Glomerular endothelial cell (primary cell): ENCODE data around the gene RALGAPA2. TPM values are rescaled to one million over a fixed set of nuclear protein-coding genes. Genes with fewer than 3 reads are reported as not detected.

Experiments used
- DNase-seq: peaks from one replicate; pipeline ENCODE4 v3.0.0-alpha.2; 2011; ENCODE audit warnings: low read depth, low spot score; ENCODE audit errors: extremely low read depth
- total RNA-seq: library from RNA; depleted of rRNA; stranded (reverse); fragments of >200 nt; gene quantifications from 2 replicates; pipeline ENCODE4 v1.2.3, GENCODE V29; 2015

Gene RALGAPA2
- total RNA-seq, 1 donor from 2014 or later: 98.7 TPM

DNA sequence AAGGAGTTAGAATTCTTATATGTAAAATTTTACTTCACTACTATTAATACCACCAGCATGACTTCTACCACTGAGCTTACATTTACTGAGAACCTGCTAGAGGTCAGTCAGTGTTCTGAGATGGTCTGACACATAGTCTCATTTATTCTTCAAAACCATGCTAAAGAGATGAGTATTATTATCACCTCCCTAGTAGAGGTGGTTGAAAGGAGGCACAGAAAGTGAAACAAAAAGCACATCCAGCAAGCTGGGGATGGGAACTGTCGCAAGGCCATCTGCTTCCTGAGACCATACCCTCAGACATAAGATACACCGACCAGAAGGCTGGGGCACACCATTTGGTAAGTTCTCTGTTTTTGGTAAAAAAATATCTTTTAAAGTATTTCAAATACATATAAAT, 206.9 kb downstream of the RALGAPA2 start:
- no peak for DNase-seq

DNA sequence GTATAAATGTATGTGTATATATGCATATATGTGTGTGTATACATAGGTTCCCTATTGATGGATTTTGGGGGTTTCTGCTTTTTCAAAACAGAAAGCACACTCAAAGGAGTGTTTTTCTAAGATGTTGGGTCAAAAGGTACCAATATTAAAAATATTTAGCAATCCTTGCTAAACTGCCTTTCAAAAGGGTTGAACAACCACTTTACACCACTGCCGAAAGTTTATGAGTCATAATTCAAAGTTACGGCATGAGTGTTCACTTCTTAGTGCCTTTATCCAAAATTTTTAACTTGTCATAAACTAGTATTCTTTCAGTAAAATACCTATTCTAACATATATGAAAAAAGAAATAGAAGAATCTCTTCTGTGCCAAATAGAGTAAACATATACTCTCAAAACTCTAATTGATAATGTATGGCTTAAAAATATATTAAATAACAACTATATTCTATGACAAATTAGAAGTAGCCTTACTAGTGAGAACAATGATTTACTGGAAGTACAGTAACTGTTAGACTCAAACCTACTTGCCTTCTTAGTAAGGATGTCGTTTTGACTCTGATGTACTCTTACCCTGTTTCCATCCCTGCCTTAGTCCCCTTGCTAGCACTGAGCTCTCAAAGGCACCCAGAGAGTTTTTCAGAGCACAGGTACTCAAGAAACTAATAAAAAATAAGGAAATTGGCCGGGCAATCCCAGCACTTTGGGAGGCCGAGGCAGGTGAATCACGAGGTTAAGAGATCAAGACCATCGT, 208.5 kb downstream of the RALGAPA2 start:
- DNase-seq: no peak

DNA sequence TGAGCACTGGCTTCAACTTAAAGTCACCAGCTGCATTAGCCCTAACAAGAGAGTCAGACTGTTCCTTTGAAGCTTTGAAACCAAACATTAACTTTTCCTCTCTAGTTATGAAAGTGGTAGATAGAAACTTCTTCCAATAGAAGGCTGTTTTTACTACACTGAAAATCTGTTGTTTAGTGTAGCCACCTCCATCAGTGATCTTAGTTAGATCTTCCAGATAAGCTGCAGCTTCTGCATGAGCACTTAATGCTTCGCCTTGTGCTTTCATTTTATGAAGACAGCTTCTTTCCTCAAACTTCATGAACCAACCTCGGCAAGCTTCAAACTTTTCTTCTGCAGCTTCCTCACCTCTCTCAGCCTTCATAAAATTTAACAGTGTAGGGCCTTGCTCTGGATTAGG, 211.3 kb downstream of the RALGAPA2 start:
- no peak for DNase-seq

DNA sequence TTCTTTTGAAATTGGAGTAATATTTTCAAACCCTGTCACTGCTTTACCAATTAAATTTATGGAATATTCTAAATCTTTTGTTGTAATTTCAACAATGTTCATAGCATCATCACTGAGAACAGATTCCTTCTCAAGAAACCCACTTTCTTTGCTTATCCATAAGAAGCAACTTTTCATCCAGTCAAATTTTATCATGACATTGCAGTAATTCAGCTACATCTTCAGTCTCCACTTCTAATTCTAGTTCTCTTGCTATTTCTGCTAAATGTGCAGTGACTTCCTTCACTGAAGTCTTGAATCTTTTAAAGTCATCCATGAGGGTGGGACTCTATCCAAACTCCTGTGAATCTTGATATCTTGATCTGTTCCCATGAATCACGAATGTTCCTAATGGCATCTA, 212.1 kb downstream of the RALGAPA2 start:
- no peak for DNase-seq

DNA sequence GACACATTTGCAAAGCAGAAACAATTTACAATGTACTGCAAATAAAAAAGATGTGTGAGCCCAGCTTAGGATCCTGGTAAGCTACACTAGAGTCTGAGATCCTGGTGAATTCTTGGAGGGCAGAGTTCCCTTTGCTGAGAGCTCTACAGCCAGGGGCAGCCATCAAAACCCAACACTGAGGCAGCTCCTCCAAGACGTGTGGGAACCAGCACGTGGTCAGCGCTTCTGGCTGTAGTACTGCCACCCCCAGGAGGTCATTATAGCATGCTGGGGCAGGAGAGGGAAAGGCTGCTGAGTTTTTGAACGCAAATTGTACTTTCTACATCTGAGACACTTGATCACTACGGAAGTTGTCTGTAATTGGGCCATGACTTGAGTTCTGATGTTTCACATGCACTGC, 213.0 kb downstream of the RALGAPA2 start:
- no peak for DNase-seq

DNA sequence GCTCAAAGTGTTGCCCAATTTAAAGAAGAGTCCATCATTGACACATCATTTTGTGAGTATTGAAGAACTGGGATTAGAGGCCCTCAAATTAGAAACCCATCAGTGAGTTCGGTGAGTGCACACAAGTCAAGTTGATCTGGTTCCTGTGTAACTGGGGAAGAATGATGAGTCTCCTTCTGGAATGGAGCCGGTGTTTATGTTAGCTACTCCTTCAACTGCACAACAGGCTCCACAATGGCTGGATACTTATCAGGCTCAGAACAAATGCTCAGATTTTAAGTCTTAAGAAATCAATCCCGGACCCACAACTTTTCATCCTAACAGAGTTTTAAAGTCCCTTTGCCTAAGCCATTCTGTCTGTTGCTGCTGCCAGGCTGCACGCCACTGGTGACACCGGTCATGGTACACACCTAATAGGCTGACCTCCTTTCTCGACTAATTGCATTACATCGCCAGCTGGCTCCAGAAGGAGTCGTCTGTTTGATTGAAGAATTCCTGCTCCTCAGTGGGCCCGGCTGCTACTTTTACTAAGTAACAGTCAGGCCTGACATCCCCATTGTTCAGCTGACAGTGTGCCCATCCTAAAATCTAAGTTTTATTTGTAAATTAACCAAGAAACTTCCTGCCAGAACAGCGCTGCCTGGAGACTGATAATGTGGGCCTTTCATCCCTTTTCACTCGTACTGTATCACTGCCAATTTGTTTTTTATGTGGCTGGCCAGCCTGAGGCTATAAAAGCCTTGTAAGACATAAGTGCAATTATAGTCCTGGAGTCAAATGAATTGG, 214.2 kb downstream of the RALGAPA2 start:
- no peak for DNase-seq

DNA sequence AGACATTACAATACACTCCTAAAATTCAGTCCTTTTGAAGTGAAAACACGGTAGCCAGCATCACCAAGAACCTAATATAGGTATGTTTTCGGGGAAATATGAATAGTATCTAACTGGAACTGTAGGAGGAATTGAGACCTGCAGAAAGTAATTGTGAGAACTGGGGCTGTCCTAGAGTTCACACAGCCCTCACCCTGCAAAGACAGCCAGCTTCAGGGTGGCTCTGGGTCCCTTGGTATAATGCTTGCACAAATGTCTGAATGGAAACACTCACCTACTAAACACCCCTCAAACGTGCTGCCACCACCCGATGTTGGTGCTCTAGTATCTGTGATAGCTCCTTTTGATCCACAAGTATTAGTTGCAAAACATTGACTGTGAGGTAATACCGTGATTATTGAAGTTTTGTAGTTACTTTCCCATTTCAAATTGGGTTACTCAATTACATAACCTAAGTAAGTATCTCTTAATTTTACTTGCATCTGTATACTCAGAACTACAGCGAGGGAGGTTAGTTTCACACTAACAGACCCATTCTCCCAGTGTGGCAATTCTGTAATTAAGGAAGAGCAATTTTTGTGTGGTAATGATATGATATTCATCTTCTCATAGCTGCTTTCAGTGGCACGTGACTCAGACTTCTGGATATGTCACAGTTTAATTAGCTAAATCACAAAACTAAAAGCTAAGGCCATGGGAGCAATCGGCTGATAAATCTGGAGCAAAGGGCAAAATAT, 215.0 kb downstream of the RALGAPA2 start:
- no peak for DNase-seq

DNA sequence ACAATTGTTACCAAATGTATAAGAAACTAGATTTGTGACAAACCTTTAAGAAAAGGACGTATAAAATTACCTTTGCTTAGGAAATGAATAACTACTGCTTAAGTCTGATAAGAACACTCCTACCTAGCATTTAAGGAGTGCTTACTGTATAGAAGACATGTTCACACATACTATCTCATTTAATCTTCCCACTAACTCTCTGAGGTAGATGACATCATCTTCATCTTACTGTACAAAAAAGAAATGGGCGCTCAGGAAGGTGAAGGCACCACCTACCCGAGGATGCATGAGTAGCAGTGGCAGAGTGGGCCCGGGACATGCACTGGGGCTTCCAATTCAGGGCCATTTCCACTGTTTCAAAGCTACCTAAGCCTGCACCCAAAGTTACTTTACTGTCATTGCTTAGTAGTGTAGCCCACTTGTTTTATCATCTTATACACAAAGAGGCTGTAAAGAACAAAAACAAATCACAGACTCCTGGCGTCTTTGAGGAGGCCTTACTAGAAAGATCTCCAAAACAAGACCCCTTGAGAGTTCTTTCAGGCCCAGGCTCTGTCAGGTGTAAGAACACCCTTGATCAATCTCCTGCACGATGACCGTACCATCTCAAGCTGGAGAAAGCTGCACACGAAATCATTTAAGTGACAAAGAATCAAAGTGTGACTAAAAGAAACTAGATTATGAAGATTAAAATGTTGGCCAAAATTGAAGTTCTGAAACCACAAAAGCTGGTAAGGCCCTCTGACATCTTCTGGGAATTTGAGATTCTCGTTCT, 216.5 kb downstream of the RALGAPA2 start:
- no peak for DNase-seq

DNA sequence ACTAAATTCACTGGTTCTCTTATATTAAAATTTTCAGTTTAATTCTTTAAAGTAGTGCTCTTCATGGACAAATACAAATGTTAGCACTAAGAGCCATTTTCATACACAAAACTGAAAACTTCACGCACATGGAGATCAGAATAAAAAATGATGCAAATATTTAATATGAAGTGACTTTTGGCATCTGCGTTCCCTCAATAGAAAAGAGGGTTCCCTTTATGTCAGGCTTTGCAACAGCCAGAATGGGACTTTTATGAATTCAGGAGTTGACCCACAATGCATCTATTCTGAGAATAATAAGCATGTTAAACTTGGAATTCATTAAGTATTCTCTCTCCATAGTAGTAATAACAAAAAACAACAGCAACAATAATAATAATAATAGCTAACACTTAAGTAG, 218.7 kb downstream of the RALGAPA2 start:
- DNase-seq: no peak

DNA sequence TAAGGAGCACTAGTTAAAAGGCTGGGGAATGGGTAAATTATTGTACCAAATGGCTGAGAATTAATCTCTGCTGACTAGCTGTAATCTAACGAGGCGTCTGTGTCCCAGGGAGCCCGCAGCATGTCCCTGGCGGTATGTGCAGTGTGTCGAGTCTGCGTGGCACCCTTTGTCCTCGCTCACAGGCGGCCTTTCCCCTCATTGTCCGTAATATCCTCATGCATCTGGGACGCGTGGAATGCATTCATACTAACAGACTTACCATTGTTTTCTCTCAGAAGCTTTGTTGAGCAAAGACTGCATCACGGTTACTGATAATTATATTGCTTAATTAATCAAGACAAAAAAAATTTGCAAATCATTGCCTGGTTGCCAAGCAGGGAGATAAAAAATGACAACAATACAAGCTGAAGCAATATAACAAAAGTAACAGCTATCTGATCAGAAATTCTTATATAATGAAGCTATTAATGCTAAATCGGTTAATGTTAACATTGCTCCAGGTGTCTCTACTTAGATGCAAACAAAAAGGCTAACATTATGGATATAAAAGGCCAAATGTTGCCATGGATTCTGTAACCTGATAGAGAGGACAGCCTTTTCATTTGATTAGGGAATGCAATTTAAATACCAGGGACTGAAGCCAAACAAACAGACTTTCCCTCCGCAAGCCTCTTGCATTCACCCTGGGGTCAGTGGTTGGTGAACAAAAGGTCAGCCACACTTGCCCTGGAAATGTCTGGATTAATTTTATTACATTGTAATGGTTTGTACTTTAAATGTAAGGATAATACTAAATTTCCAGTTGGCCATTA, 219.7 kb downstream of the RALGAPA2 start:
- no peak for DNase-seq

DNA sequence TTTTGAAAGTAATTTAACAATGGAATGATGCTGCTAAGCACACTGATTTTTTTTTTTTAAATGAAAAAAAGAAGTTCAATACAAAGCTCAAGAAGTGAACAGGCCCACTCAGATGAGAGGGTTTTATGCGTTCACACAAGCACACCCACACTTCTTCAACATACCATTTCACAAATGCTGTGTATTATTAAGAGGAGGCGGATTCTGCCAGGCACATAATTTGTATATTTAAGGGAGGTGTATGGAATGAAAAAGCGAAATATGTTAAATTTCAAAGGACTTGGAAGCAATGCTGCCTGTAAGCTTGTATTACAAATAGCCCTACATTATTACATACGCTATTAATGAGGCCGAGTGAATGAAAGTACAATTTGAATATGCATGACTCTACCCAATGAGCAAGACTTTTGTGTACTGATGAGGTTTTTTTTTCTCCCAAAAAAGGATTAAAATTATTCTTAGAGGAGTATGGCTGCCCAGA, 220.6 kb downstream of the RALGAPA2 start:
- no peak for DNase-seq

DNA sequence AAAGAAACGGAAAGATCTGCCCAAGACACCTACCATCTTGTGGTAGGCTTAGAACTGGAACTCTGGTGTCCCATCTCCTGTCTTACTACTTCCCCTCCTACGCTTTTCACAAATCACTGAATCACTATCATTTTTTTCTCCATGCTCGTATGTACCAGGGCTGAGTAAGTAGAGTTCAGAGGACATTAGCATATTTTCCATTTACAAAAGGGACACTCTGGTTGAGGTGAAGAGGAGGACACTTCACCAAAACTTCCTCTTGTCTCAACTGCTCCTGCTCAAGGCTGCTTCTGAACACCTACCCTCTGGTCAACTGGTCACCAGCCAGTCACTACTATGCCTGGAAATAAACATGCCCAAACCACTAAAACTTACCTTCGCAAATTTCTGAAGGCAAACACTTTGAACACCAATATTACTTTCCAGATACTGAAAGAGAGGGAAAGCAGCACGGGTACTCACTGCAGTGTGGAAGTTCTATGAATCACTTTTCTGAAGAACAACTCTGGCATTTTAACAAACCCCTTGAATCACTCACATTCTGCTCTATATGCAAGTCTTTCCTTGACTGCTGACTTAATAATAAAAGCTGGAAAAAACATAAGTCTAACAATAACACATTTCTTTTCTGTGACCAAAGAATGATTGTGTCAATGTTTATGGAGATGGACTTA, 221.2 kb downstream of the RALGAPA2 start:
- DNase-seq: no peak

DNA sequence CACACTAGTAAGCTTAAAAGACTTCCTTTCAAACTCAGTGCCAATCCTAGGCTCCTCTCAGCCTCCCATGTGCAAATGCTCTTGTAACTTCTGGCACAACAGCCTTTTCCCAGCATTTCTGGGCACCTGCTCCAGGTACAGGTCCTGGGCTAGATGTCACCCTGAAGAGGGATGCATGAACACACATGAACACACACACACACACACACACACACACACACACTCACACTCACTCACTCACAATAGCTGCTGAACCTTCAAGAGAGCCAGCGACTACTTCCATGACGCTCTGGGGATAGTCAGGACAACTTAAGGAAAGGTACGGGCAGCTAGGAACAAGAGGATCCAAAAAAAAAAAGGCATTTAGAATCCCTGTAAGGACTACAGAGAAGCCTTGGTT, 221.8 kb downstream of the RALGAPA2 start:
- no peak for DNase-seq

DNA sequence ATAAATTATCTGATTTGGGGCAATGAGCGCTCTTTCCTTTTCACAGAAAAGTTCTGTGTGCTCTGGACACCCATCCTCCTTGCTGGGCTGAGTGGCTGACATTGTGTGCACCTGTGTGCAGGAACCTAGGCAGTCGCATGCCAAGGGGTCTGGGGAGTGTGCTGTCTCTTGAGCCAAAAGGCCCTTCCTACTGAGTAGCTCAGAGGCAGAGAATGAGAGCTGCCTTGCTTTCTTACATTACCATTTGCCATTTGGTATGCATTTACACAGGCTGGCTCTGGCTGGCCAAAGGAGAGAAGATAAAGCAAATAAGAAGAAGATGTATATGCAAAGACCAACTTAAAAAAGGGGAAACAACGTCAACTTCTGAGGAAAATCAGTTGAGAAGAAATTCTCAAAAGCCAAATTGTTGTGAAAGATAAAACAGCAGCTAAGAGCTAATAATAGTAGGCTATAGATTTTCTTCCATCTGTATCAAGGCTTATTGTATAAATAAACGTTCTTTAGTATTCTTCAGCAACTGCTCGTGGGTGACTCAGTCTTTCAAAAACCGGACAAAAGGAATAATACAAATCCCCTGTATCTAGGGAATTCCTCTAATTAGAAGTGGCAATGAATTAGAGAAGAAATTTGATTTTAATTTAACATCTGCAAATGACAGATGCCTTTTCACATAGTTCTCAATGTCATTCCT, 222.6 kb downstream of the RALGAPA2 start:
- DNase-seq: no peak

DNA sequence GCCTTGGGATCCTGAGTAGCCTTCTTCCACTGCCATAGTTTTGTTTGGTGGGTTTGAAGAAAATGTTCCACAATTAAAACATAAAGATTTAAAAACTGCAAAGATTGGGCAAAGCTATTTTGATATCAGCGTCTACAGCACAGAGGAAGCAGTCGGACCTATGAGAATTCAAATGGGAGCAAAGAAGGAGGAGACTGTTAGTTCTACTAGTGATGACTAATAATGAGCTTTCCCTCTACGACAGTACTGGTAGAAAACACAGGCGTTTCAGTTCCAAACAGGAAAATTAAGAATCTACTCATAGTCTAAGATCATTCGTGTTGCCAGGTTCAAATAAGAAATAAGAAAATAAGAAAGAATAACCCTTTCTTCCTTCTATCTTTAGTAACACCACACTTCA, 223.4 kb downstream of the RALGAPA2 start:
- no peak for DNase-seq

DNA sequence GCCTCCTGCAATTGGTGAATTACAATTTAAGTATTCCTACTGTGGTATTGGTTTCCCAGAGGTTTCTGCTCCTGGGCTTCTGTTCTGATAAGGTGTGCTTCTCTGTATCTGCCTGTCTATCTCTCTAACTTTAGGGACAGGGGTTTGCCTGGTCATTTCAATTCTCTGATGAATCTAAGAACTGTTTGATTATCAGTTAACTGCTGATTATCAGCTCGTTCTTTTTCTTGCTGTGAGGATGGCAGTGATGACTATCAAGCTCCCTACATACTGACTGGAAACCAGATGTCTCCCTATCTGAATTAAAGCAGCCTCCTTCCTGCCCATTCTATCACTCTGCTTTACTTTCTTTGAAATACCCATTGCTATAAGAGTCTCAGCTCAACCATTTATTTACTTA, 224.1 kb downstream of the RALGAPA2 start:
- no peak for DNase-seq

DNA sequence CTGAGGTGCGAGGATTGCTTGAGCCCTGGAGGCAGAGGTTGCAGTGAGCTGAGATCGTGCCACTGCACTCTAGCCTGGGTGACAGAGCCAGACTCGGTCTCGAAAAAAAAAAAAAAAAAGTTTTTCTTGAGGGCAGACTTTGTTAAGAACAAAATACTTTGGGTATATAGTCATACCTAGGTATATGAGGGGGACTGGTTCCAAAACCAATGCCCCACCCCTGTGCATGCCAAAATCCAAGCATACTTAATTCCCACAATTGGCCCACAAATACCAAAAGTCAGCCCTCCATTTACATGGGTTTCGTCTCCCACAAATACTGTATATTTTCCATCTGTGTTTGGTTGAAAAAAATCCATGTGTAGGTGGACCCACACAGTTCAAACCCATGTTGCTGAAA, 224.6 kb downstream of the RALGAPA2 start:
- no peak for DNase-seq

DNA sequence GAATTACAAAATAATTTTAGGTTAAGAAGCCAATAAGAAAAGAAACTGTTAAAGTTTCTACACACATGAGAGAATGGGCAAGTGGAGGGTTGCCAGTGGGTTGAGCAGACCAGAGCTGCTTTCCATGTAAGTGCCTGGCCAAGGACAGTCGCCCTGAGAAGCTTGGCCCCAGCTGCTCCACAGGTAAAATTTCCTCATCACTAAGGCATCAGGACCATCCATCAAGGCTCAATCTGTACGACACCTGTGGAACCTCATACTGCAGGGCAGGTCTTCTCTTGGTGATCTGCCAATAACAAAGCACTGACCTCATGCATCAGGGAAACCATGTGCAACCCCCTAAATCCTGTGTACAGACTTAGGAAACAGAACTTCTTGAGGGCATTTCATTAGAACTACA, 229.1 kb downstream of the RALGAPA2 start:
- DNase-seq: no peak

DNA sequence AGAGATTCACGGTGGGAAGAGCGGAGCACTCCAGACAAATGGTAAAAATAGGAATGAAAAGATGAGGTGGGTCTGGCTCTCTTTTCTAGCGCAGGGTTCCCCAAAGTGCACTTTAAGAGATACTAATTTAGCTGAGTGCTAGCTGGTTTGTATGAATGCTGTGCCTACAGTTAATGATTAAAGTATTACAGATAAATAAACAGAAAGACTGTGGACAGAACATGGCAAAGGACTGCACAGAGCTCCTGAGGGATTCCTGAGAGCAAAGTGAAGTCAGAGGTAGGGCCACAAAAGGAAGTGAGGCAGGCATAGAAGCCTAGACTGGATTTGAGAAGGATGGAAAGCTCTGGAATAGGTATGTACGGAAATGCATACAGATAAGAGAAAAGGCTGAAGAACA, 230.0 kb downstream of the RALGAPA2 start:
- DNase-seq: no peak
